Subcutaneous adipose tissue (tissue), 4 donors: Measurements from ENCODE around the gene DDC. TPM values are rescaled to one million over a fixed set of nuclear protein-coding genes. Genes with fewer than 3 reads are reported as not detected.

Experiments
- total RNA-seq, 4 donors: library from RNA; depleted of rRNA; stranded (reverse); fragments of >200 nt; gene quantifications; one replicate each; pipeline ENCODE4 v1.1.0, GENCODE V29; 2016
- TF ChIP-seq, protein P1 (sequence below): fragments of 450-650 bp; IDR thresholded peaks from one replicate; pipeline ENCODE4 v1.5.1; 2016; ENCODE audit warnings: low read depth, mild to moderate bottlenecking, control low read depth, antibody characterized with exemption, moderate library complexity

Gene DDC
- total RNA-seq, 4 donors from 2014 or later: not detected

DNA sequence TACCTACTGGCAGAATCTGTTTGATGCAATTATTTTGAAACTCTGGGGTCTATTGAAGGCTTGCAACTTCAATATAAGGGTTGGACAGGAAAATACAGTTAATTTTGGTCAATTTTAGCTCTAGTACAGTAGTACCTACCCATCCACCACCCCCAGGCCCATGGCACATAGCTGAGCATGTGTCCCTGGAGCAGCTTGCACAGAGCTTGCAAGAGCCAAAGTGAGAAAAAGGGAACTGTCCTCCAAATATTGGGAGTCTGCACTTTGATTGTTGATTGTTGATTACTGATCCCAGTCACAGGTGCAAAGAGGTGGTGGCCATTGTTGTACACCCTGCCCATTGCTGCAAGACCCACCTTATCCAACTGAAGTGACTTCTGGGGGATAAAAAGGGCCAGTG, 52.8 kb downstream of the DDC start:
- TF ChIP-seq, protein P1, sequence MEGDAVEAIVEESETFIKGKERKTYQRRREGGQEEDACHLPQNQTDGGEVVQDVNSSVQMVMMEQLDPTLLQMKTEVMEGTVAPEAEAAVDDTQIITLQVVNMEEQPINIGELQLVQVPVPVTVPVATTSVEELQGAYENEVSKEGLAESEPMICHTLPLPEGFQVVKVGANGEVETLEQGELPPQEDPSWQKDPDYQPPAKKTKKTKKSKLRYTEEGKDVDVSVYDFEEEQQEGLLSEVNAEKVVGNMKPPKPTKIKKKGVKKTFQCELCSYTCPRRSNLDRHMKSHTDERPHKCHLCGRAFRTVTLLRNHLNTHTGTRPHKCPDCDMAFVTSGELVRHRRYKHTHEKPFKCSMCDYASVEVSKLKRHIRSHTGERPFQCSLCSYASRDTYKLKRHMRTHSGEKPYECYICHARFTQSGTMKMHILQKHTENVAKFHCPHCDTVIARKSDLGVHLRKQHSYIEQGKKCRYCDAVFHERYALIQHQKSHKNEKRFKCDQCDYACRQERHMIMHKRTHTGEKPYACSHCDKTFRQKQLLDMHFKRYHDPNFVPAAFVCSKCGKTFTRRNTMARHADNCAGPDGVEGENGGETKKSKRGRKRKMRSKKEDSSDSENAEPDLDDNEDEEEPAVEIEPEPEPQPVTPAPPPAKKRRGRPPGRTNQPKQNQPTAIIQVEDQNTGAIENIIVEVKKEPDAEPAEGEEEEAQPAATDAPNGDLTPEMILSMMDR: no peak

DNA sequence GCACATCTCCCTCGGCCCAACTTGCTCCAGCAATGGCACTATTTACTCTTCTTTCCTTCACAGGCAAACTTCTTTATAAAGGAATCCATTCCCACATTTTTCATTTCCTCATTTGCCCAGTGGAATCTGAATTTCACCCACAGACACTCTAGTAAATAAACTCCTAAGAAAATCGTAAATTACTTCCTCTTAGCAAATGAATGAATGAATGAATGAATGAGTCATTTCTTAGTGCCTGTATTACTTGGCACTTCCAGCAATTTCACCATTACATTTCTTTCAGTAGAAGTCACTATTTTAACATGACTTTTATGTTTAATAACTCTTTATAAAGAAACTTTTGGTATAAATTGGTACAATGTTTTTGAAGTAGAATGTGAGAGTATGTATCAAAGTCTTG, 55.7 kb downstream of the DDC start:
- TF ChIP-seq, protein P1: no peak

DNA sequence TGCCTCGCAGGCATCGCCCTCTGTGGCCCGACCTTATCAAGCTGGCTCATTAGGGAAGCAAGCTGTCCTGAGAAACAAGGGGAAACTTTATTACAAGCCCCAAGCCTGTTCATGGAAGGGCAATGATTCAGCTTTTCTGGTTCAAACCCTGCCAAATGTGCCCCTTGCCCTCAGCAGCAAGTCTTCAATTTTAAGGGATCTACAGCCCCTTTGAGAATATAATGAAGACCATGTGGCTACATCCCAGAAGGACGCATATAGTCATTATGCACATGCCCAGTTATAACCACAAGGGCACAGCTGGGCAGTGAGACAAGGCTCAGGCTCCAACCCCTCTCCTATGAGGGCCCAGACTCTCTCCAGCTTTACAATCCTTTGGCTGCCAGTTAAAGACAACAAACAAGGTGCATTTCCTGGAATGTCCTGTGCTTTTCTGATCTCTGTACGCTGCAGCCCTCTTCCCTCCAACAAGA, 56.7 kb downstream of the DDC start:
- TF ChIP-seq, protein P1: no peak

DNA sequence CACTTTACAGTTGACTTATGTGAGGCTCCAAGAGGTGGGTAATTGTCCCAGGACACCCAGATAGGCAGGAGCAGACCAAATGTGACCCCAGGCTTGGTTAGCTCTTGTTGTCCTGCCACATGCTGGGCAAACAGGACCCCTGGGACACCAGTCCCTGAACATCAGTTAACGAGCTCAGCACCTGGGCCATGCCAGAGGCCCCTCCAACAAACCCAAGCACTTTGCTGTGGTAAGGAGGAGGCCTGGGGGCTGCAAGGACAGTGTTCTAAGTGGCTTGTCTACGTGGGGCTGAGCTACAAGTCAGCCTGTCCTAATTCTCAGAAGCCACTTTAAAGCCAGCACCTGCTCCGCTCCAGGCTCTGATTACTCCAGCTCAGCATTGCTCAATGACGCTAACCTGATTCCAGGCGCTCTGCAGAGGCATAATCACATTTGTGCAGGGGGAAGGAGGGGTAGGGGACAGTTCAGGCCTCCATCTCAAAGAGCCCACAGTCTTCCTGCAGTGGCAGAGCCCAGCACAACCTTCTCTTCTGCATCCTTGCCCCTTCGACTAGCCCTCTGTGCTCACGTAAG, 57.2 kb downstream of the DDC start:
- TF ChIP-seq, protein P1: no peak

DNA sequence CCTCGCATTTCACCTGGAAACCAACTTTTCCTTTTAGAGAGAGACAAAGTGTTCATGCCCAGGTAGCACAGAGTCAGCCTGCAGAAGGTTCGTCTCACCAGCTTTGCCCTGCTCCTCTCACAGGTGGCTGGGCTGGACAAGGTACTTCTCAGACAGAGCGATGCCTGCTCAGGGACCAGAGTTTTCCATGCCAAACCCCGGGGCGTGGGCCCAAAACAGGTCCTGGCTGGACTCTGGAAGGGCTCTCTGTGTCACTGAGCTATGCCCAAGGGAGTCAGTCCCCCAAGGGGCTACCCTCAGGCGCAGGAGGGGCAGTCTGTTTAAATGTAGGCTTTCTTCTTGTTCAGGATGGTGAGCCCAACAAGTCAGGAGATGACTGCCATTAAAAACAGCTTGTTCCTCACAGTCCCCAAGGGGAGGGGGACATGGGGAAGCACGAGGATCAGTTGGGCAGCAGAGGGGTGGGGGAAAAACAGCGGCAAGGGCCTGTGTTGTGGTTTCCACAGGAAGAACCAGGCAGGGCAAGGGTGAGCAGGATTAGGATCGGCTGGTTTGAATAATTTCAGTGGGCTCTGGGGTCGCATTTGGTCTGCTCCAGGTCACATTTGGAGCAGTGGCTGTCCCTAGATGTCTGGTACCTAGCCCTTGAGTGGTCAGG, 59.5 kb downstream of the DDC start:
- TF ChIP-seq, protein P1: no peak

DNA sequence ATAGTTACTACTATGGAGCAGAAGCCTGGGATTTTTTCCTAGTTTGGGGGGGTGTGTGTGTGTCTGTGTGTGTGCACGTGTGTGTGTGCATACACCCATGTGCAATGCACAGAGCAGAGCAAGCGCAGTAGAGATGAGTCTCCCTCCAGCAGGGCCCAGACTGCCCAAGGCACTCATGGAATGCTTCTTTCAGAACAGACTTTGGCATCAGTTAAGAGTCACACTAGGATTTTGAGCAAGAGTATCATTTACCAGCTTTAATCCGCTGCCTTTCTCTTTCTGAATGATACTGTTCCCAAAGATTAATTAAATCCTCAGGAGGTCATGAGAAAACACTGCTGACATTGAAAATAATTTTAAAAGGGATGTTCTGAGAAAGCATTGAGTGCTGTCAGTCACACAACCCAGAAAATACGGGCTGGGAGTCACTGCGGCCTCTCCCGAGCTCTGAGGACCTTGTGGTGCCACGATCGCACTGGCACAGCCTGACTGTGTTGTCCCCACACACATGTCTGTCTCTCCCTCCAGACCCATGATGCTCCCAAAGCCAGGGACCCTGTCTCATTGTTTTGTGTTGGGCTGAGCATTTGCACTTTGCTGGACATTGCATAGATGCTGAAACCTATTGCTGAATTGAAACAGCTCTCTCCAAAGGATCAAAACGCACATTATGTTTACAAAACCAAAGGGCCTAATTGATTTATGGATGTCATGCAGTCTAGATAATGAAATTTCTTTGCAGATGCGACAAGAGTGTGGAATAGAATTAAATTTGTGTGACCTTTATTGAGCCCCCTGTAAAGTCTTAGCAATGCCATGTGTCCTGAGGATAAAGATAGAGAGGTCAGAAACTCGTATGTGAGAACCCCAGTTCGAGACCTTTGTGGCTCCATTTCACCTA, 60.3 kb downstream of the DDC start:
- TF ChIP-seq, protein P1: no peak

DNA sequence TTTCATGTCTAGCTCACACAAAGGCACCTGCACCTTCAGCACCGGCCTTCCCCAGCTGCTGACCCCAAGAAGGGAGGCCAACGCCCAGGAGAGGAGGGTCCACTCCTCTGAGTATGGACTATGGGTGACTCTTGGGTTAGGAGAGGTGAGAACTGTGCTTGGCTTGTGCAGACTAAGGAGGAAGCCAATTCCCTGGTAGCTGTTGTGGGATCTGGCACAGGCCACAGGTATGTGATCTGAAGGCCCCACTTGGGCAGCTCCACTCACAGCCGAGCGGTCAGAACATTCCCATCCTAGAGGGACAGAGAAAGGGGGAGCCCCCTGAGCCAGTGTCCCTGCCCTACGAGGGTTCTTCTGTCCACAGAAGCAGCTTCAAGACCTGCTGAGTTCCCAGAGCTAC, 62.3 kb downstream of the DDC start:
- TF ChIP-seq, protein P1: no peak
